ENCODE data around the gene MAP3K7.

MAP3K7 gene

GRCh38 chr6:90586836-90587638 lies at the start of gene MAP3K7:
MAP3K7 (minus strand) TSS chr6:90587072; CDS start chr6:90586883, 189 bp downstream.
- peak; percentile 85 to 95 (median 88) for DNase-seq (ENCODE audit: low read depth in 4 of 4, low spot score in 1 of 4)

GRCh38 chr6:90631046-90631445 lies 44.2 kb upstream of the MAP3K7 start:
- no peak for DNase-seq (ENCODE audit: low read depth in 4 of 4, low spot score in 1 of 4)

- no peak for DNase-seq (ENCODE audit: low read depth in 4 of 4, low spot score in 1 of 4)
Measured at GRCh38 chr6:90621581-90621980, 34.7 kb upstream of the MAP3K7 start.

GRCh38 chr6:90619221-90619620 lies 32.3 kb upstream of the MAP3K7 start:
- DNase-seq (ENCODE audit: low read depth in 4 of 4, low spot score in 1 of 4): no peak

GRCh38 chr6:90612313-90612680 lies 25.4 kb upstream of the MAP3K7 start:
- no peak for DNase-seq (ENCODE audit: low read depth in 4 of 4, low spot score in 1 of 4)

GRCh38 chr6:90611543-90612312 lies 24.9 kb upstream of the MAP3K7 start:
- no peak for DNase-seq (ENCODE audit: low read depth in 4 of 4, low spot score in 1 of 4)

- peak in 2 of 4 experiments; percentile 4 to 32 for DNase-seq (ENCODE audit: low read depth in 4 of 4, low spot score in 1 of 4)
Measured at GRCh38 chr6:90610751-90611542, 24.1 kb upstream of the MAP3K7 start.

- no peak for DNase-seq (ENCODE audit: low read depth in 4 of 4, low spot score in 1 of 4)
Measured at GRCh38 chr6:90610301-90610750, 23.5 kb upstream of the MAP3K7 start.

GRCh38 chr6:90605749-90606340 lies 19.0 kb upstream of the MAP3K7 start:
- DNase-seq (ENCODE audit: low read depth in 4 of 4, low spot score in 1 of 4): no peak

GRCh38 chr6:90604546-90604945 lies 17.7 kb upstream of the MAP3K7 start:
- DNase-seq (ENCODE audit: low read depth in 4 of 4, low spot score in 1 of 4): no peak

- no peak for DNase-seq (ENCODE audit: low read depth in 4 of 4, low spot score in 1 of 4)
Measured at GRCh38 chr6:90599151-90599550, 12.3 kb upstream of the MAP3K7 start.

GRCh38 chr6:90598192-90598951 lies 11.5 kb upstream of the MAP3K7 start:
- DNase-seq (ENCODE audit: low read depth in 4 of 4, low spot score in 1 of 4): no peak

- DNase-seq (ENCODE audit: low read depth in 4 of 4, low spot score in 1 of 4): no peak
Measured at GRCh38 chr6:90596967-90597539, 10.2 kb upstream of the MAP3K7 start.

GRCh38 chr6:90595854-90596253 lies 9.0 kb upstream of the MAP3K7 start:
- no peak for DNase-seq (ENCODE audit: low read depth in 4 of 4, low spot score in 1 of 4)

GRCh38 chr6:90586546-90586835 lies 381 bp downstream of the MAP3K7 start:
- peak in 2 of 4 experiments; percentile 9 to 15 for DNase-seq (ENCODE audit: low read depth in 4 of 4, low spot score in 1 of 4)

GRCh38 chr6:90584636-90585255 lies 2.1 kb downstream of the MAP3K7 start:
- DNase-seq (ENCODE audit: low read depth in 4 of 4, low spot score in 1 of 4): no peak

GRCh38 chr6:90583836-90584481 lies 2.9 kb downstream of the MAP3K7 start:
- no peak for DNase-seq (ENCODE audit: low read depth in 4 of 4, low spot score in 1 of 4)

- DNase-seq (ENCODE audit: low read depth in 4 of 4, low spot score in 1 of 4): no peak
Measured at GRCh38 chr6:90583179-90583835, 3.6 kb downstream of the MAP3K7 start.

- DNase-seq (ENCODE audit: low read depth in 4 of 4, low spot score in 1 of 4): no peak
Measured at GRCh38 chr6:90581146-90581545, 5.7 kb downstream of the MAP3K7 start.

Measured in stimulated activated CD4-positive, alpha-beta T cell treated with anti-CD3 and anti-CD28 coated beads, Interleukin-1b, Interleukin-23, amount 100 ng/mL, for 24 hours (primary cell).